ELF-1 (cell line): Measurements from ENCODE around the gene CDX2.

Experiments used
- DNase-seq: peaks from one replicate; pipeline ENCODE4 v3.0.0-alpha.2; 2016; ENCODE audit warnings: low read depth, low spot score

Gene CDX2

GRCh38 chr13:27918041-27918917 lies 50.8 kb downstream of the CDX2 start:
- DNase-seq, result no peak

- peak; percentile 73 for DNase-seq
Observed at GRCh38 chr13:27917121-27917947, 51.8 kb downstream of the CDX2 start.

GRCh38 chr13:27915301-27916207 lies 53.6 kb downstream of the CDX2 start:
- DNase-seq, result no peak

GRCh38 chr13:27913160-27913559 lies 56.0 kb downstream of the CDX2 start:
- DNase-seq, result no peak

GRCh38 chr13:27911521-27911920 lies 57.6 kb downstream of the CDX2 start:
- DNase-seq, result no peak
